Adrenal gland (tissue), 5 donors: Measurements from ENCODE around the gene SUPT5H.
A peak's percentile ranks its signal among the peaks of the same experiment; 100 is the strongest.

Experiments
- POLR2A ChIP-seq, 2 donors: fragments of 450-650 bp; IDR thresholded peaks; one replicate each; pipeline ENCODE4 v1.6.1; 2017; ENCODE audit warnings: antibody characterized with exemption in 2 of 2, mild to moderate bottlenecking in 2 of 2, moderate library complexity in 1 of 2
- TF ChIP-seq, protein P1 (sequence below), 6 experiments: fragments of 450-650 bp in 4 of 6; fragments of 200-600 bp in 2 of 6; sonication (generic) in 1 of 6; IDR thresholded peaks; 1 replicate in 5 of 6; 2 replicates in 1 of 6; pipeline versions ENCODE4 v1.5.1 to v1.8.0; 2016 to 2021; ENCODE audit warnings: antibody characterized with exemption in 6 of 6, mild to moderate bottlenecking in 2 of 6, moderate library complexity in 1 of 6
- donor health status: DM: no; HTN: no; CAD: no.

DNA sequence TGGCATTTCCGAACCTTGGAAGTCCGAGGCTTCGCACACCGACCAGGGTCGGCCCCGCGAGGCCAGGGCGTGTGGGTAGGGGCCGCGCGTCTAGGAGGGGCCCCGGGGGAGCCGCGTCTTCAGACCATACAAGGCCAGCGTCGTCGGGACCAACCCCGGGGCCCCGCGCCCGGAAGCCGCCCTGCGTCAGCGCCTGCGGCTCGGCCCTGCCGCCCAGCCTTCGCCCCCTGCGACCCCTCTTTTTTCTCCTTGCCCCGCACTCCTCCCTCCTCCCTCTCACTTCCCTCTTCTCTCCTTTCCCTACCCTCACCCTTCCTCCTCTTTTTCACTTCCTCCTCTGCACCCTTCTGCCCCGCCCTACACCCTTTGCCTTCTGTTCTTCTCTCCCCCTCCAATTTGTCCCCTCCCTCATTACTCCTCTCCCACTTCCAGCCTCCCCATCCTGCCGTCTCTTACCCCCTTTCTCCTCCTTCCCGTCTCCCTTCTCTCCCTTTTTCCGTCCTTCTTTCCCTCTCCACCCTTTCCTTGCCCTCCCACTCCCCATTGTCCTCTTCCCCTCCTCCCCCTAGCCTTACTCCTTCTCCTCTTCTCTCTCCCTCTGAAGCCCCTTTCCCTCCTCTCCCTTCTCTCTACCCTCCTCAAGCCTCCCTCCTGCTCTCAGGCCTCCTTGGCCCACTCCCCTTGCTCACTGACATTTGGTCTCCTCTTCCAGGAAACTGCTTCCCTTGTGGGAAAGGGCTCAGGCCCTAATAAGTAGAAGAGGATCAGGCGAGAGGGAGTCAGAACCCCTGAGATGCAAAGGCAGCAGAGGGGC is 35.2 kb upstream of the SUPT5H start:
- TF ChIP-seq, protein P1, sequence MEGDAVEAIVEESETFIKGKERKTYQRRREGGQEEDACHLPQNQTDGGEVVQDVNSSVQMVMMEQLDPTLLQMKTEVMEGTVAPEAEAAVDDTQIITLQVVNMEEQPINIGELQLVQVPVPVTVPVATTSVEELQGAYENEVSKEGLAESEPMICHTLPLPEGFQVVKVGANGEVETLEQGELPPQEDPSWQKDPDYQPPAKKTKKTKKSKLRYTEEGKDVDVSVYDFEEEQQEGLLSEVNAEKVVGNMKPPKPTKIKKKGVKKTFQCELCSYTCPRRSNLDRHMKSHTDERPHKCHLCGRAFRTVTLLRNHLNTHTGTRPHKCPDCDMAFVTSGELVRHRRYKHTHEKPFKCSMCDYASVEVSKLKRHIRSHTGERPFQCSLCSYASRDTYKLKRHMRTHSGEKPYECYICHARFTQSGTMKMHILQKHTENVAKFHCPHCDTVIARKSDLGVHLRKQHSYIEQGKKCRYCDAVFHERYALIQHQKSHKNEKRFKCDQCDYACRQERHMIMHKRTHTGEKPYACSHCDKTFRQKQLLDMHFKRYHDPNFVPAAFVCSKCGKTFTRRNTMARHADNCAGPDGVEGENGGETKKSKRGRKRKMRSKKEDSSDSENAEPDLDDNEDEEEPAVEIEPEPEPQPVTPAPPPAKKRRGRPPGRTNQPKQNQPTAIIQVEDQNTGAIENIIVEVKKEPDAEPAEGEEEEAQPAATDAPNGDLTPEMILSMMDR (IDR thresholded peaks at IDR 0.05) = no peak
- TF ChIP-seq POLR2A (IDR thresholded peaks at IDR 0.05) = peak; percentile 37 to 57
